Ishikawa (cell line): Measurements from ENCODE around the gene HLCS.

Experiments
- CEBPB ChIP-seq: IDR thresholded peaks from 2 replicates; pipeline ENCODE4 v1.6.1; 2012
- CREB1 ChIP-seq: IDR thresholded peaks from 2 replicates; pipeline ENCODE4 v1.6.1; 2012; ENCODE audit warnings: low read depth
- EGR1 ChIP-seq: IDR thresholded peaks from 2 replicates; pipeline ENCODE4 v1.6.1; 2012
- EP300 ChIP-seq: IDR thresholded peaks from 2 replicates; pipeline ENCODE4 v1.6.1; 2012; ENCODE audit warnings: borderline replicate concordance
- FOXM1 ChIP-seq: IDR thresholded peaks from 2 replicates; pipeline ENCODE4 v1.6.1; 2012; ENCODE audit warnings: low read depth, borderline replicate concordance
- MAX ChIP-seq: IDR thresholded peaks from 2 replicates; pipeline ENCODE4 v1.6.1; 2012
- NFIC ChIP-seq: IDR thresholded peaks from 2 replicates; pipeline ENCODE4 v1.6.1; 2012
- RAD21 ChIP-seq: IDR thresholded peaks from 2 replicates; pipeline ENCODE4 v1.6.1; 2012; ENCODE audit warnings: low read depth
- REST ChIP-seq: IDR thresholded peaks from 2 replicates; pipeline ENCODE4 v1.6.1; 2012; ENCODE audit warnings: low read depth, mild to moderate bottlenecking
- TAF1 ChIP-seq: IDR thresholded peaks from 2 replicates; pipeline ENCODE4 v1.6.1; 2012; ENCODE audit warnings: low read depth, mild to moderate bottlenecking
- TCF12 ChIP-seq: IDR thresholded peaks from 2 replicates; pipeline ENCODE4 v1.6.1; 2012; ENCODE audit warnings: low read depth
- TEAD4 ChIP-seq: IDR thresholded peaks from 2 replicates; pipeline ENCODE4 v1.6.1; 2012
- USF1 ChIP-seq: IDR thresholded peaks from 2 replicates; pipeline ENCODE4 v1.6.1; 2012
- YY1 ChIP-seq: IDR thresholded peaks from 2 replicates; pipeline ENCODE4 v1.6.1; 2012; ENCODE audit warnings: low read depth
- ZBTB7A ChIP-seq: IDR thresholded peaks from 2 replicates; pipeline ENCODE4 v1.6.1; 2012; ENCODE audit warnings: low read depth

The HLCS gene

GRCh38 chr21:36759348-36760083 lies 207.0 kb downstream of the HLCS start:
- no peak for TF ChIP-seq EGR1
- TF ChIP-seq USF1: no peak
- TF ChIP-seq RAD21: no peak
- no peak for TF ChIP-seq ZBTB7A
- no peak for TF ChIP-seq TAF1
- no peak for TF ChIP-seq NFIC

DNA sequence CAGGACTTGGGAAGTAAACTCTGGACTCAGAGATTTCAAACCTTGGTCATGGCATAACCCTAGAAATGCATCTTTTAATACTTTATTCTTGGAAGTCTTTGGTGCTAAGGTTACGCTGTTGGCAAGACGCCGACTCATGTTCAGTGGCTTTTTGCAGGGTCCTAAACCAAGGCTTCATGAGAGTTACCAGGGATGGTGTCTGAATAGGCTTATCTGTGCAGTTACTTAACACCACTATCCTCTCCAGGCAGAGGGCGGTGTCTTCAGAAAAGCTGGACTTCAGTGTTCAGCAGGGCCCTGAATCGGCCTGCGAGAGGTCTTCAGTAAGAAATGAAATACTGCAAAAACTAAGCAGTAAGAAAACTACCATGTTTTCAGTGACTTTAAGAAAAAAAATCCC lies 209.3 kb downstream of the HLCS start:
- TF ChIP-seq TCF12 (no peak), MAX (no peak), RAD21 (no peak), TAF1 (no peak), EGR1 (no peak), REST (no peak), CREB1 (no peak), CEBPB (no peak), TEAD4 (no peak), EP300 (no peak)

DNA sequence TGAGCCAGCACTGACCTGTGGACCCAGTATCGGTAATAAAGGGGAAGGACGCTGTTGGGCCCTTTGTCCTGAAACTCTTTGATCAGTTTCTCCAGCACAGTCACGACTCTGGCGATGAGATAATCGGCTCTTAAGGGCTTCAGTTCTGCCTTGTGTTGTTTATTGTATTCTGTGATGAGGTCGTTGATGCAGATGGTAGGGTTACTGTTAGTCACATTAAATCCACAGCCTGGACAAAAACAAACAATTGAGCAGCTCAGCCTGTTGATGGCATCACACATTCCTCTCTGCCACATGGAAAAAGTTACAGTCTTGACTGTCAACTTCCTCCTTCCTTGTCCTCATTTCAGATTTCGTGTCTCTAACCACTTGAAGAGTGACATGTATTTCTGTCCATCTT lies 209.9 kb downstream of the HLCS start:
- no peak for TF ChIP-seq EGR1
- no peak for TF ChIP-seq TCF12
- no peak for TF ChIP-seq MAX
- TF ChIP-seq REST: no peak
- no peak for TF ChIP-seq NFIC
- no peak for TF ChIP-seq TAF1
- TF ChIP-seq CEBPB: no peak
- TF ChIP-seq ZBTB7A: no peak
- no peak for TF ChIP-seq YY1
- TF ChIP-seq EP300: no peak
- TF ChIP-seq CREB1: no peak
- no peak for TF ChIP-seq USF1

- TF ChIP-seq FOXM1: no peak
- no peak for TF ChIP-seq USF1
These were observed 212.1 kb downstream of the HLCS start for GRCh38 chr21:36754241-36754898.

DNA sequence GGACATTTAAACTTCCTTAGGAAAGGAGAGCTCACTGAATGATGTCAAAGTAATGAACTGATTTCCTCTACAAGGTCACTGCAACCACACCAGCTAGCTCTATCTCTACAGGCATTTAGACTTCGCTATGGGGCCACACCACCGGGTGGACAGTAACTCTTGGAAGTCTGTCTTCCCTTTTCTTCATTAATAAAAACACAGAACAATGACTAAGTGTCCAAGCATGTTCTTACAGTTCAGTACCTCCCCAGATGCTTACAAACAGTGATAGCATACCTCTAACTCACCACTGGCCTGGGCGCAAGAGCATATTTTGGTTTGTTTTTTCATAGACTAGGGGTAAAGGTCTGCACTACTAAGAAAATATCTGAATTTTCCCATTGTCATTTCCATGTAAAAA lies 212.9 kb downstream of the HLCS start:
- TF ChIP-seq ZBTB7A (no peak), RAD21 (no peak), EGR1 (no peak), TCF12 (no peak), MAX (no peak), CEBPB (no peak)

GRCh38 chr21:36751383-36751782 lies 215.1 kb downstream of the HLCS start:
- TF ChIP-seq EGR1 (no peak), YY1 (no peak), TCF12 (no peak), RAD21 (no peak), EP300 (no peak), NFIC (no peak), FOXM1 (no peak), MAX (no peak), CREB1 (no peak), TEAD4 (no peak), TAF1 (no peak), ZBTB7A (no peak), REST (no peak), CEBPB (no peak), USF1 (no peak)
